ENCODE data around the gene PARK7. TPM values are rescaled to one million over a fixed set of nuclear protein-coding genes. Genes with fewer than 3 reads are reported as not detected.
"Not testable (repeated sequence)": the region's sequence is repeated elsewhere in the genome, so short reads cannot be mapped to it uniquely, and the experiment has no call there.

PARK7 gene
- total RNA-seq, 5 donors from 2014 or later (not counting 1 experiment from before 2014, with no cell fraction given) = 103 to 125 (median 116) TPM

DNA sequence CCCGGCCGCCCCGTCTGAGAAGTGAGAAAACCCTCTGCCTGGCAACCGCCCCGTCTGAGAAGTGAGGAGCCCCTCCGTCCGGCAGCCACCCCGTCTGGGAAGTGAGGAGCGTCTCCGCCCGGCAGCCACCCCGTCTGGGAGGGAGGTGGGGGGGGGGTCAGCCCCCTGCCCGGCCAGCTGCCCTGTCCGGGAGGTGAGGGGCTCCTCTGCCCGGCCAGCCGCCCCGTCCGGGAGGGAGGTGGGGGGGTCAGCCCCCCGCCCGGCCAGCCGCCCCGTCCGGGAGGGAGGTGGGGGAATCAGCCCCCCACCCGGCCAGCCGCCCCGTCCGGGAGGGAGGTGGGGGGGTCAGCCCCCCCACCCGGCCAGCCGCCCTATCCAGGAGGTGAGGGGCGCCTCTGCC, 8.7 kb upstream of the PARK7 start:
- POLR2A ChIA-PET; H3K36me3 ChIP-seq (ENCODE audit: control insufficient read depth in 2 of 2, extremely low read depth in 1 of 2, insufficient read depth in 1 of 2, low read length in 1 of 2); H3K27me3 Mint-ChIP-seq; H3K4me3 Mint-ChIP-seq; H3K27me3 ChIP-seq (replicated peaks in 1 of 2; ENCODE audit: control insufficient read depth in 2 of 2, extremely low read depth in 1 of 2, insufficient read depth in 2 of 2, low read length in 1 of 2); H3K36me3 Mint-ChIP-seq; H3K27ac ChIP-seq (ENCODE audit: low read length); H3K27ac Mint-ChIP-seq; ATAC-seq (replicated peaks in 1 of 4); H3K4me3 ChIP-seq (ENCODE audit: control insufficient read depth in 1 of 2, extremely low read depth in 1 of 2, low read length in 1 of 2); H3K9me3 ChIP-seq; H3K9me3 Mint-ChIP-seq; DNase-seq: not testable (repeated sequence)
- peaks cover 47 to 56% (median 52%) of the 10 kb centered on the region in 3 donors for H3K4me1 Mint-ChIP-seq
- CTCF ChIA-PET = interaction anchor here in 1 of 2 donors (0.7 kb wide), 1 partner anchor 193 kb away, joined by 3 read pairs; no protein-coding TSS in a partner anchor
- peaks cover 2 to 50% of the 10 kb centered on the region in 2 experiments for H3K4me1 ChIP-seq (ENCODE audit: control insufficient read depth in 1 of 2, extremely low read depth in 1 of 2, insufficient read depth in 2 of 2, low read length in 2 of 2)
- no CpG with 5 or more reads among the region's 30 CpGs for WGBS (ENCODE audit: insufficient coverage)

GRCh38 chr1:7953850-7954609, 7.5 kb upstream of the PARK7 start:
- H3K27ac Mint-ChIP-seq = peak overlapping the region; percentile 93 to 96
- peaks cover 2 to 44% of the 10 kb centered on the region in 2 experiments for H3K4me1 ChIP-seq (ENCODE audit: control insufficient read depth in 1 of 2, extremely low read depth in 1 of 2, insufficient read depth in 2 of 2, low read length in 2 of 2)
- peak overlapping the region; percentile 60 to 67 for H3K4me3 ChIP-seq (ENCODE audit: control insufficient read depth in 1 of 2, extremely low read depth in 1 of 2, low read length in 1 of 2)
- peak overlapping the region; percentile 87 to 89 (median 88) for H3K4me3 Mint-ChIP-seq
- no peaks in the 10 kb centered on the region for H3K36me3 ChIP-seq (ENCODE audit: control insufficient read depth in 2 of 2, extremely low read depth in 1 of 2, insufficient read depth in 1 of 2, low read length in 1 of 2)
- ChIA-PET POLR2A (no interaction called here), CTCF (no interaction called here)
- H3K4me1 Mint-ChIP-seq = peaks cover 41 to 49% (median 46%) of the 10 kb centered on the region in 3 donors
- H3K9me3 ChIP-seq = no peaks in the 10 kb centered on the region
- ATAC-seq (replicated peaks in 1 of 4) = peak; percentile 75 to 81 (median 79)
- DNase-seq = peak; percentile 19 to 83 (median 48)
- no peaks in the 10 kb centered on the region for H3K36me3 Mint-ChIP-seq
- H3K27me3 ChIP-seq (replicated peaks in 1 of 2; ENCODE audit: control insufficient read depth in 2 of 2, extremely low read depth in 1 of 2, insufficient read depth in 2 of 2, low read length in 1 of 2) = no peaks in the 10 kb centered on the region
- H3K27ac ChIP-seq (ENCODE audit: low read length) = peak overlapping the region; percentile 91
- WGBS (ENCODE audit: insufficient coverage) = under 1% methylated on average over 60 of the region's 65 CpGs
- no peaks in the 10 kb centered on the region for H3K27me3 Mint-ChIP-seq
- H3K9me3 Mint-ChIP-seq = no peaks in the 10 kb centered on the region

- Histone ChIP-seq H3K36me3 (ENCODE audit: control insufficient read depth in 2 of 2, extremely low read depth in 1 of 2, insufficient read depth in 1 of 2, low read length in 1 of 2) (no peaks in the 10 kb centered on the region), H3K27me3 (replicated peaks in 1 of 2; ENCODE audit: control insufficient read depth in 2 of 2, extremely low read depth in 1 of 2, insufficient read depth in 2 of 2, low read length in 1 of 2) (no peaks in the 10 kb centered on the region), H3K4me1 (ENCODE audit: control insufficient read depth in 1 of 2, extremely low read depth in 1 of 2, insufficient read depth in 2 of 2, low read length in 2 of 2) (peaks cover 2 to 40% of the 10 kb centered on the region in 2 experiments), H3K27ac (ENCODE audit: low read length) (peak overlapping the region; percentile 91), H3K9me3 (no peaks in the 10 kb centered on the region), H3K4me3 (ENCODE audit: control insufficient read depth in 1 of 2, extremely low read depth in 1 of 2, low read length in 1 of 2) (peak overlapping the region; percentile 60 to 67)
- H3K27me3 Mint-ChIP-seq = no peaks in the 10 kb centered on the region
- H3K27ac Mint-ChIP-seq = peak overlapping the region; percentile 93 to 96
- no CpG with 5 or more reads among the region's 7 CpGs for WGBS (ENCODE audit: insufficient coverage)
- no peaks in the 10 kb centered on the region for H3K36me3 Mint-ChIP-seq
- ATAC-seq (replicated peaks in 1 of 4) (no peak), DNase-seq (peak in 1 of 35 experiments; percentile 37)
- H3K4me3 Mint-ChIP-seq = peak overlapping the region; percentile 87 to 89 (median 88)
- peaks cover 34 to 49% (median 46%) of the 10 kb centered on the region in 3 donors for H3K4me1 Mint-ChIP-seq
- ChIA-PET CTCF (no interaction called here), POLR2A (no interaction called here)
- H3K9me3 Mint-ChIP-seq = no peaks in the 10 kb centered on the region
These were observed 6.8 kb upstream of the PARK7 start for GRCh38 chr1:7954683-7955082.

GRCh38 chr1:7956218-7957032, 5.1 kb upstream of the PARK7 start:
- Histone ChIP-seq H3K36me3 (ENCODE audit: control insufficient read depth in 2 of 2, extremely low read depth in 1 of 2, insufficient read depth in 1 of 2, low read length in 1 of 2) (no peaks in the 10 kb centered on the region), H3K9me3 (no peaks in the 10 kb centered on the region), H3K27ac (ENCODE audit: low read length) (peak overlapping the region; percentile 20), H3K27me3 (replicated peaks in 1 of 2; ENCODE audit: control insufficient read depth in 2 of 2, extremely low read depth in 1 of 2, insufficient read depth in 2 of 2, low read length in 1 of 2) (no peaks in the 10 kb centered on the region), H3K4me1 (ENCODE audit: control insufficient read depth in 1 of 2, extremely low read depth in 1 of 2, insufficient read depth in 2 of 2, low read length in 2 of 2) (peaks cover 9 to 47% of the 10 kb centered on the region in 2 experiments), H3K4me3 (ENCODE audit: control insufficient read depth in 1 of 2, extremely low read depth in 1 of 2, low read length in 1 of 2) (no peak overlapping the region)
- ChIA-PET CTCF (interaction anchor here in 1 of 2 donors (0.6 to 0.7 kb wide), 3 partner anchors 11 to 1919 kb away, joined by 3 to 6 read pairs (median 5); no protein-coding TSS in a partner anchor), POLR2A (interaction anchor here in 1 of 2 donors (0.7 kb wide), 2 partner anchors 22 to 924 kb away, joined by 4 to 8 read pairs; no protein-coding TSS in a partner anchor)
- ATAC-seq (replicated peaks in 1 of 4) (no peak), DNase-seq (no peak)
- H3K36me3 Mint-ChIP-seq = no peaks in the 10 kb centered on the region
- H3K4me1 Mint-ChIP-seq = peaks cover 39 to 53% (median 51%) of the 10 kb centered on the region in 3 donors
- peak overlapping the region; percentile 81 to 82 for H3K27ac Mint-ChIP-seq
- WGBS (ENCODE audit: insufficient coverage) = 78% methylated on average over 3 of the region's 10 CpGs
- no peaks in the 10 kb centered on the region for H3K9me3 Mint-ChIP-seq
- no peaks in the 10 kb centered on the region for H3K27me3 Mint-ChIP-seq
- H3K4me3 Mint-ChIP-seq = peak overlapping the region in 2 of 3 donors; percentile 11 to 52

GRCh38 chr1:7960165-7960564, 1.3 kb upstream of the PARK7 start:
- Histone ChIP-seq H3K27me3 (replicated peaks in 1 of 2; ENCODE audit: control insufficient read depth in 2 of 2, extremely low read depth in 1 of 2, insufficient read depth in 2 of 2, low read length in 1 of 2) (no peaks in the 10 kb centered on the region), H3K4me3 (ENCODE audit: control insufficient read depth in 1 of 2, extremely low read depth in 1 of 2, low read length in 1 of 2) (no peak overlapping the region), H3K4me1 (ENCODE audit: control insufficient read depth in 1 of 2, extremely low read depth in 1 of 2, insufficient read depth in 2 of 2, low read length in 2 of 2) (peaks cover 11 to 48% of the 10 kb centered on the region in 2 experiments), H3K9me3 (no peaks in the 10 kb centered on the region), H3K36me3 (ENCODE audit: control insufficient read depth in 2 of 2, extremely low read depth in 1 of 2, insufficient read depth in 1 of 2, low read length in 1 of 2) (peaks cover 0 to 17% of the 10 kb centered on the region in 2 donors), H3K27ac (ENCODE audit: low read length) (peak overlapping the region; percentile 89)
- Mint-ChIP-seq H3K9me3 (no peaks in the 10 kb centered on the region), H3K4me3 (peak overlapping the region; percentile 93 to 99 (median 98)), H3K36me3 (peaks cover 16% of the 10 kb centered on the region), H3K27me3 (no peaks in the 10 kb centered on the region), H3K4me1 (peaks cover 58 to 71% (median 70%) of the 10 kb centered on the region in 3 donors), H3K27ac (peak overlapping the region; percentile 98 to 100)
- WGBS (ENCODE audit: insufficient coverage) = 49% methylated on average over 2 of the region's 2 CpGs
- ATAC-seq (replicated peaks in 1 of 4) (no peak), DNase-seq (no peak)
- ChIA-PET POLR2A (no interaction called here), CTCF (interaction anchor here in 1 of 2 donors (0.6 kb wide), 2 partner anchors 71 to 428 kb away, joined by 3 read pairs; no protein-coding TSS in a partner anchor)

DNA sequence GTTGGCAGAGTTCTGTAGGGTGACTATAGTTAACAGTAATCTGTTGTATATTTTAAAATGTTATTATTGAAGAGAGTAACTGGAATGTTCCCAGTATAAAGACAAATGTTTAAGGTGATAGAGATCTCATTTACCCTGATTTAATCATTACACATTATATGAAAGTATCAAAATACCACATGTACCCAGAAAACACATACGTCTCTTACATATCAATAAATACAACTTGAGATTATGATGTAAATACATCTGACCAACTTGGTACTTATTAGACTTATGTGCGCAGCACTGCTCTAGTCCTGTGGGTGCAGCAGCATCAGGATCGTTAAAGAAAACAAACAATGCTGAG, 670 bp upstream of the PARK7 start:
- H3K27ac Mint-ChIP-seq = peak overlapping the region; percentile 98 to 100
- no peaks in the 10 kb centered on the region for H3K9me3 ChIP-seq
- H3K27me3 Mint-ChIP-seq = no peaks in the 10 kb centered on the region
- ChIA-PET POLR2A (no interaction called here), CTCF (interaction anchor here in 1 of 2 donors (0.6 to 1.0 kb wide), 2 partner anchors 15 to 46 kb away, joined by 3 to 4 read pairs; no protein-coding TSS in a partner anchor)
- H3K36me3 Mint-ChIP-seq = peaks cover 20% of the 10 kb centered on the region
- no peaks in the 10 kb centered on the region for H3K27me3 ChIP-seq (replicated peaks in 1 of 2; ENCODE audit: control insufficient read depth in 2 of 2, extremely low read depth in 1 of 2, insufficient read depth in 2 of 2, low read length in 1 of 2)
- H3K36me3 ChIP-seq (ENCODE audit: control insufficient read depth in 2 of 2, extremely low read depth in 1 of 2, insufficient read depth in 1 of 2, low read length in 1 of 2) = peaks cover 0 to 23% of the 10 kb centered on the region in 2 donors
- H3K4me3 Mint-ChIP-seq = peak overlapping the region; percentile 93 to 99 (median 98)
- ATAC-seq (replicated peaks in 1 of 4) (no peak), DNase-seq (no peak)
- H3K4me1 ChIP-seq (ENCODE audit: control insufficient read depth in 1 of 2, extremely low read depth in 1 of 2, insufficient read depth in 2 of 2, low read length in 2 of 2) = peaks cover 11 to 47% of the 10 kb centered on the region in 2 experiments
- H3K27ac ChIP-seq (ENCODE audit: low read length) = peak overlapping the region; percentile 89
- WGBS (ENCODE audit: insufficient coverage) = no CpG with 5 or more reads among the region's 3 CpGs
- peak overlapping the region; percentile 68 to 90 for H3K4me3 ChIP-seq (ENCODE audit: control insufficient read depth in 1 of 2, extremely low read depth in 1 of 2, low read length in 1 of 2)
- H3K4me1 Mint-ChIP-seq = peaks cover 59 to 71% (median 68%) of the 10 kb centered on the region in 3 donors
- H3K9me3 Mint-ChIP-seq = no peaks in the 10 kb centered on the region

Data from T-cell (primary cell).